Caco-2 (cell line): ENCODE data around the gene EGR2. TPM values are rescaled to one million over a fixed set of nuclear protein-coding genes. Genes with fewer than 3 reads are reported as not detected.

Experiments used
- BruUV-seq: library from RNA; stranded (reverse); fragments of 400-500 nt; replicated peaks from 2 replicates; lab custom pipeline; 2021; lab: Mats Ljungman, UMichigan
- CTCF ChIA-PET: fragments of 300-600 bp; sonication (Branson Sonifier 250); formaldehyde crosslinking; loops from one replicate; lab custom pipeline; 2022; ENCODE audit warnings: antibody characterized with exemption; lab: Charles Lee
- POLR2A ChIA-PET: fragments of 300-600 bp; sonication (Branson Sonifier 250); formaldehyde crosslinking; loops from one replicate; lab custom pipeline; 2022; ENCODE audit warnings: antibody characterized with exemption; lab: Charles Lee
- DNase-seq, 2 experiments: peaks; one replicate each; pipeline versions ENCODE4 v3.0.0 to v3.0.0-alpha.2; 2020 to 2022
- H3K27me3 ChIP-seq: replicated peaks from 2 replicates; pipeline ENCODE4 v1.6.0; 2011; ENCODE audit warnings: low read length; ENCODE audit not compliant: control insufficient read depth, insufficient read depth
- H3K36me3 ChIP-seq: 2 replicates; pipeline ENCODE4 v1.5.1; 2011; ENCODE audit warnings: low read length; ENCODE audit not compliant: control insufficient read depth, insufficient read depth
- H3K4me1 ChIP-seq: fragments of 250-450 bp; sonication (Bioruptor Pico); 2 replicates; pipeline ENCODE4 v1.5.1; 2020; ENCODE audit warnings: mild to moderate bottlenecking
- H3K4me3 ChIP-seq: 2 replicates; pipeline ENCODE4 v1.5.1; 2011; ENCODE audit warnings: low read depth, mild to moderate bottlenecking, control low read depth, low read length
- H3K9me3 ChIP-seq: fragments of 250-450 bp; sonication (Bioruptor Pico); 2 replicates; pipeline ENCODE4 v1.5.1; 2020; ENCODE audit warnings: mild to moderate bottlenecking, moderate library complexity
- H3K27ac Mint-ChIP-seq: one replicate; pipeline ENCODE4 v1.8.0; 2022; ENCODE audit warnings: mixed read lengths; ENCODE audit not compliant: unreplicated experiment
- H3K27me3 Mint-ChIP-seq: one replicate; pipeline ENCODE4 v1.8.0; 2022; ENCODE audit warnings: mixed read lengths; ENCODE audit not compliant: insufficient read depth, unreplicated experiment
- H3K36me3 Mint-ChIP-seq: one replicate; pipeline ENCODE4 v1.8.0; 2022; ENCODE audit warnings: mild to moderate bottlenecking, mixed read lengths; ENCODE audit not compliant: insufficient read depth, unreplicated experiment
- H3K4me1 Mint-ChIP-seq: one replicate; pipeline ENCODE4 v1.8.0; 2022; ENCODE audit warnings: low read depth, mixed read lengths; ENCODE audit not compliant: unreplicated experiment
- H3K4me3 Mint-ChIP-seq: one replicate; pipeline ENCODE4 v1.8.0; 2022; ENCODE audit warnings: mild to moderate bottlenecking, moderate library complexity, mixed read lengths; ENCODE audit not compliant: unreplicated experiment
- H3K9me3 Mint-ChIP-seq: one replicate; pipeline ENCODE4 v1.8.0; 2022; ENCODE audit warnings: mixed read lengths; ENCODE audit not compliant: unreplicated experiment
- CTCF ChIP-seq, 2 experiments: fragments of 200-600 bp in 1 of 2; IDR thresholded peaks; 1 replicate in 1 of 2; 2 replicates in 1 of 2; pipeline versions ENCODE4 v1.5.1 to v1.8.0; 2011 to 2022; ENCODE audit warnings: antibody characterized with exemption in 1 of 2, control low read depth in 1 of 2, inconsistent platforms in 1 of 2, low read depth in 1 of 2, low read length in 1 of 2, mild to moderate bottlenecking in 1 of 2, moderate library complexity in 1 of 2; ENCODE audit not compliant: insufficient read depth in 1 of 2, severe bottlenecking in 1 of 2, unreplicated experiment in 1 of 2
- intact Hi-C: fragments of 100-400 bp; cut with micrococcal nuclease; formaldehyde crosslinking; loops from one replicate; pipeline ENCODE4 v1.10.0; 2022; ENCODE audit not compliant: unreplicated experiment
- total RNA-seq: library from RNA; stranded (reverse); gene quantifications from 2 replicates; pipeline ENCODE4 v1.2.3, GENCODE V29; 2022

EGR2 gene
- total RNA-seq, 1 experiment from 2014 or later = 0.61 TPM

- H3K9me3 ChIP-seq = no peaks in the 10 kb centered on the region
- H3K9me3 Mint-ChIP-seq = no peaks in the 10 kb centered on the region
- H3K36me3 ChIP-seq = no peaks in the 10 kb centered on the region
- H3K36me3 Mint-ChIP-seq = no peaks in the 10 kb centered on the region
- peaks cover 14% of the 10 kb centered on the region for H3K27me3 Mint-ChIP-seq
- CTCF ChIA-PET = no interaction called here
- H3K27me3 ChIP-seq = no peaks in the 10 kb centered on the region
- DNase-seq = no peak
- no peak for TF ChIP-seq CTCF (IDR thresholded peaks at IDR 0.05; ENCODE audit: insufficient read depth in 1 of 2, low read depth in 1 of 2, low read length in 1 of 2, severe bottlenecking in 1 of 2, unreplicated experiment in 1 of 2)
- no peak overlapping the region for H3K4me3 ChIP-seq
- intact Hi-C loops = no loop called here
- H3K4me3 Mint-ChIP-seq = no peak overlapping the region
- POLR2A ChIA-PET = no interaction called here
- no TSS peak for BruUV-seq
- no peaks in the 10 kb centered on the region for H3K4me1 ChIP-seq
- no peaks in the 10 kb centered on the region for H3K4me1 Mint-ChIP-seq
- no peak overlapping the region for H3K27ac Mint-ChIP-seq
These were observed 23.9 kb downstream of the EGR2 start for GRCh38 chr10:62792261-62792660.

DNA sequence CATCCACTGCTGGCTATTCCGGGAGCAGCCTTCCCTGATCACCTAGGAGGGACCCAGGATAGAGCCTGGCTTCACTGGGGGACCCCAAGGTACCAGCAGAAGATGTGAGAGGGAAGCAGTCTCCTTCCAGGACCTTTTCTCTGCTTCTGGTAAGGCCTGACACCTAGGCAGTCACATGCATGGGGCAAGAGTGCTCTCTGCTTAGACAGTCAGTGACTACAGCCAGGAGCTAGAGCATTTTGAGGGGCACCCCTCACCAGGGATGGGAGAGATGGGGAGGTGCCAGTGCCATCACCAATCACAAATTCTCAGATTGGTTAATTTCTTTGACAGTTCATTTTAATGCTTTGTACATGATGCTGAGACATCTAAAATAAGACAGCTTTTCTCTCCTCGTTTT is 25.6 kb downstream of the EGR2 start:
- peaks cover 10% of the 10 kb centered on the region for H3K27me3 Mint-ChIP-seq
- no peaks in the 10 kb centered on the region for H3K27me3 ChIP-seq
- no peak overlapping the region for H3K27ac Mint-ChIP-seq
- H3K9me3 ChIP-seq = 0 out of 2 replicates have a peak, but pooled peaks cover 3% of the 10 kb centered on the region
- peaks cover 2% of the 10 kb centered on the region for H3K9me3 Mint-ChIP-seq
- no peak for DNase-seq
- no TSS peak for BruUV-seq
- no peak overlapping the region for H3K4me3 ChIP-seq
- no peaks in the 10 kb centered on the region for H3K4me1 Mint-ChIP-seq
- no peaks in the 10 kb centered on the region for H3K36me3 Mint-ChIP-seq
- H3K36me3 ChIP-seq = no peaks in the 10 kb centered on the region
- TF ChIP-seq CTCF (IDR thresholded peaks at IDR 0.05; ENCODE audit: insufficient read depth in 1 of 2, low read depth in 1 of 2, low read length in 1 of 2, severe bottlenecking in 1 of 2, unreplicated experiment in 1 of 2) = no peak
- CTCF ChIA-PET = no interaction called here
- POLR2A ChIA-PET = no interaction called here
- no peak overlapping the region for H3K4me3 Mint-ChIP-seq
- intact Hi-C loops = no loop called here
- H3K4me1 ChIP-seq = no peaks in the 10 kb centered on the region

DNA sequence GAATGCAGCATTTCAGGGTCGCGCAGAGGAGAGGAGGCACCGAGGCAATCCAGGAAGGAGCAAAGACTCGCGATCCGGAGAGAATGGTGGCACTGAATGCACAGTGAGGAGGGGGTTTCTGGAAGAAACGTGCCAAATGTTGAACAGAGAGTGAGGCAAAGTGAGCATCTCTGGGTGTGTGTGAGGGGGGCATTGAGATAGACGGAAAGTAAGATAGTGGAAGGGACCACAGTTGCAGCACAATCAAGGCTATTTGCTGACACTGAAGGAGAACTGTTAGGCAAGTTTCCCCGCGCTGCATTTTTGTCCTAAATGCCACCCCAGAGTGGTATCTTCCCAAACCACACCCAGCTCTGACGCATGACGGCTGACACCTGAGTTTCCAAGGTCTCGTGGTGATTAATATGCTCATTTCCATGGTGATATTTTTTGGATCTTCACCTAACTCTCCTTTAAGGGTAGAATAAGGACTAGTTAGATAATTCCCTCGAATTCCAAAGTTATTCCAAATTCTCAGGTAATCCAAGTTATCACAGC is 26.1 kb downstream of the EGR2 start:
- DNase-seq = no peak
- intact Hi-C loops = no loop called here
- Mint-ChIP-seq H3K4me1 (no peaks in the 10 kb centered on the region), H3K27me3 (peaks cover 14% of the 10 kb centered on the region), H3K27ac (no peak overlapping the region), H3K36me3 (no peaks in the 10 kb centered on the region), H3K9me3 (peaks cover 7% of the 10 kb centered on the region), H3K4me3 (no peak overlapping the region)
- BruUV-seq = no TSS peak
- H3K4me1 ChIP-seq = no peaks in the 10 kb centered on the region
- peaks cover 5% of the 10 kb centered on the region; the same call in 1 of the 2 replicates for H3K9me3 ChIP-seq
- H3K4me3 ChIP-seq = no peak overlapping the region
- ChIA-PET POLR2A (no interaction called here), CTCF (interaction anchor here (1.0 kb wide), 1 partner anchor 28 kb away, joined by 3 read pairs; no protein-coding TSS in a partner anchor)
- no peak for TF ChIP-seq CTCF (IDR thresholded peaks at IDR 0.05; ENCODE audit: insufficient read depth in 1 of 2, low read depth in 1 of 2, low read length in 1 of 2, severe bottlenecking in 1 of 2, unreplicated experiment in 1 of 2)
- no peaks in the 10 kb centered on the region for H3K36me3 ChIP-seq
- H3K27me3 ChIP-seq = no peaks in the 10 kb centered on the region
